ENCODE data around the gene WDFY2. TPM values are rescaled to one million over a fixed set of nuclear protein-coding genes. Genes with fewer than 3 reads are reported as not detected.

WDFY2 gene
- total RNA-seq, 1 experiment from 2014 or later = 4.1 TPM

GRCh38 chr13:51551416-51551815, 32.8 kb upstream of the WDFY2 start:
- H3K4me3 ChIP-seq (ENCODE audit: low read length) = no peak overlapping the region
- POLR2A ChIA-PET (ENCODE audit: unreplicated experiment) = no interaction called here
- no peaks in the 10 kb centered on the region for H4K20me1 ChIP-seq (ENCODE audit: low read length)
- ATAC-seq = no peak
- no peaks in the 10 kb centered on the region for H3K36me3 ChIP-seq (ENCODE audit: low read depth, low read length)
- DNase-seq = no peak
- intact Hi-C loops (cut with micrococcal nuclease) = no loop called here
- no peaks in the 10 kb centered on the region for H3K9me3 ChIP-seq (ENCODE audit: low read length)
- H3K4me1 ChIP-seq (ENCODE audit: insufficient read depth, low read length) = no peaks in the 10 kb centered on the region
- no peak overlapping the region for H2AFZ ChIP-seq (ENCODE audit: low read length)
- H3K9ac ChIP-seq (ENCODE audit: low read length) = no peak overlapping the region
- CTCF ChIA-PET = no interaction called here
- no peaks in the 10 kb centered on the region for H3F3A ChIP-seq (ENCODE audit: low read length, unreplicated experiment)
- no peak overlapping the region for H3K4me2 ChIP-seq (ENCODE audit: low read length)
- no peaks in the 10 kb centered on the region for H3K79me2 ChIP-seq (ENCODE audit: low read length)
- H3K27me3 ChIP-seq (ENCODE audit: low read length) = no peaks in the 10 kb centered on the region
- no peaks in the 10 kb centered on the region for H3K9me2 ChIP-seq (replicated peaks; ENCODE audit: low read length)
- H3K27ac ChIP-seq (ENCODE audit: low read length) = no peak overlapping the region
- TF ChIP-seq EZH2phosphoT487 (IDR thresholded peaks at IDR 0.05; ENCODE audit: borderline replicate concordance, low read length) = no peak
- TF ChIP-seq EZH2 (IDR thresholded peaks at IDR 0.05; ENCODE audit: low read length, unreplicated experiment) = no peak
- TF ChIP-seq CTCF (conservative IDR thresholded peaks at IDR 0.05; ENCODE audit: low read depth, low read length) = no peak
- no TSS peak for BruUV-seq (replicated peaks)

GRCh38 chr13:51552027-51552426, 32.2 kb upstream of the WDFY2 start:
- Histone ChIP-seq H3K9ac (ENCODE audit: low read length) (no peak overlapping the region), H3K9me2 (replicated peaks; ENCODE audit: low read length) (no peaks in the 10 kb centered on the region), H2AFZ (ENCODE audit: low read length) (no peak overlapping the region), H3K4me2 (ENCODE audit: low read length) (no peak overlapping the region), H4K20me1 (ENCODE audit: low read length) (no peaks in the 10 kb centered on the region), H3F3A (ENCODE audit: low read length, unreplicated experiment) (no peaks in the 10 kb centered on the region), H3K4me1 (ENCODE audit: insufficient read depth, low read length) (no peaks in the 10 kb centered on the region), H3K36me3 (ENCODE audit: low read depth, low read length) (no peaks in the 10 kb centered on the region), H3K4me3 (ENCODE audit: low read length) (no peak overlapping the region), H3K79me2 (ENCODE audit: low read length) (no peaks in the 10 kb centered on the region), H3K27ac (ENCODE audit: low read length) (no peak overlapping the region), H3K9me3 (ENCODE audit: low read length) (no peaks in the 10 kb centered on the region), H3K27me3 (ENCODE audit: low read length) (no peaks in the 10 kb centered on the region)
- TF ChIP-seq EZH2 (IDR thresholded peaks at IDR 0.05; ENCODE audit: low read length, unreplicated experiment) (no peak), CTCF (conservative IDR thresholded peaks at IDR 0.05; ENCODE audit: low read depth, low read length) (no peak), EZH2phosphoT487 (IDR thresholded peaks at IDR 0.05; ENCODE audit: borderline replicate concordance, low read length) (no peak)
- ATAC-seq (no peak), DNase-seq (no peak)
- ChIA-PET CTCF (no interaction called here), POLR2A (ENCODE audit: unreplicated experiment) (interaction anchor here (0.7 kb wide), 1 partner anchor 32 kb away, joined by 6 read pairs; no protein-coding TSS in a partner anchor)
- intact Hi-C loops (cut with micrococcal nuclease) = no loop called here
- no TSS peak for BruUV-seq (replicated peaks)

- intact Hi-C loops (cut with micrococcal nuclease) = no loop called here
- Histone ChIP-seq H3K79me2 (ENCODE audit: low read length) (no peaks in the 10 kb centered on the region), H3K4me1 (ENCODE audit: insufficient read depth, low read length) (peaks cover 11% of the 10 kb centered on the region), H3F3A (ENCODE audit: low read length, unreplicated experiment) (no peaks in the 10 kb centered on the region), H3K9me2 (replicated peaks; ENCODE audit: low read length) (no peaks in the 10 kb centered on the region), H3K9me3 (ENCODE audit: low read length) (no peaks in the 10 kb centered on the region), H4K20me1 (ENCODE audit: low read length) (no peaks in the 10 kb centered on the region), H3K4me2 (ENCODE audit: low read length) (no peak overlapping the region), H2AFZ (ENCODE audit: low read length) (no peak overlapping the region), H3K4me3 (ENCODE audit: low read length) (no peak overlapping the region), H3K9ac (ENCODE audit: low read length) (no peak overlapping the region), H3K36me3 (ENCODE audit: low read depth, low read length) (no peaks in the 10 kb centered on the region), H3K27ac (ENCODE audit: low read length) (no peak overlapping the region), H3K27me3 (ENCODE audit: low read length) (no peaks in the 10 kb centered on the region)
- no peak for DNase-seq
- ChIA-PET CTCF (no interaction called here), POLR2A (ENCODE audit: unreplicated experiment) (no interaction called here)
- TF ChIP-seq EZH2phosphoT487 (IDR thresholded peaks at IDR 0.05; ENCODE audit: borderline replicate concordance, low read length) = no peak
- no peak for TF ChIP-seq EZH2 (IDR thresholded peaks at IDR 0.05; ENCODE audit: low read length, unreplicated experiment)
- TF ChIP-seq CTCF (conservative IDR thresholded peaks at IDR 0.05; ENCODE audit: low read depth, low read length) = no peak
- BruUV-seq (replicated peaks) = no TSS peak
- no peak for ATAC-seq
Measured at GRCh38 chr13:51553531-51553930, 30.7 kb upstream of the WDFY2 start.

All from PC-3 (cell line).